Keratinocyte (primary cell): Measurements from ENCODE around the gene PAPSS2.

ENCODE experiments used
- CTCF ChIP-seq, 3 experiments: IDR thresholded peaks in 1 of 3; conservative IDR thresholded peaks in 1 of 3; optimal IDR thresholded peaks in 1 of 3; 2 replicates in 2 of 3; 3 replicates in 1 of 3; pipeline versions ENCODE3 to v1.5.1; 2011; ENCODE audit warnings: low read length in 3 of 3, mild to moderate bottlenecking in 3 of 3, moderate library complexity in 2 of 3, control low read depth in 1 of 3, inconsistent platforms in 1 of 3; ENCODE audit not compliant: insufficient read depth in 2 of 3; ENCODE audit errors: extremely low read depth in 1 of 3
- EZH2 ChIP-seq: IDR thresholded peaks from one replicate; pipeline ENCODE4 v1.6.1; 2012; ENCODE audit warnings: inconsistent platforms, mild to moderate bottlenecking, low read length, moderate library complexity

- TF ChIP-seq CTCF (optimal IDR thresholded peaks at IDR 0.05 in 1 of 3, IDR thresholded peaks at IDR 0.05 in 1 of 3, conservative IDR thresholded peaks at IDR 0.05 in 1 of 3; ENCODE audit: extremely low read depth in 1 of 3, insufficient read depth in 2 of 3, low read length in 3 of 3) (no peak), EZH2 (no peak)
These were observed 15.3 kb downstream of the PAPSS2 start for GRCh38 chr10:87674943-87675342.
